GM21786 (cell line): ENCODE results near the gene MYH14.

Source experiments
- ATAC-seq: cut with Tn5 transposase; IDR thresholded peaks from one replicate; pipeline ENCODE4 v1.9.1; 2021; ENCODE audit not compliant: unreplicated experiment

The MYH14 gene

DNA sequence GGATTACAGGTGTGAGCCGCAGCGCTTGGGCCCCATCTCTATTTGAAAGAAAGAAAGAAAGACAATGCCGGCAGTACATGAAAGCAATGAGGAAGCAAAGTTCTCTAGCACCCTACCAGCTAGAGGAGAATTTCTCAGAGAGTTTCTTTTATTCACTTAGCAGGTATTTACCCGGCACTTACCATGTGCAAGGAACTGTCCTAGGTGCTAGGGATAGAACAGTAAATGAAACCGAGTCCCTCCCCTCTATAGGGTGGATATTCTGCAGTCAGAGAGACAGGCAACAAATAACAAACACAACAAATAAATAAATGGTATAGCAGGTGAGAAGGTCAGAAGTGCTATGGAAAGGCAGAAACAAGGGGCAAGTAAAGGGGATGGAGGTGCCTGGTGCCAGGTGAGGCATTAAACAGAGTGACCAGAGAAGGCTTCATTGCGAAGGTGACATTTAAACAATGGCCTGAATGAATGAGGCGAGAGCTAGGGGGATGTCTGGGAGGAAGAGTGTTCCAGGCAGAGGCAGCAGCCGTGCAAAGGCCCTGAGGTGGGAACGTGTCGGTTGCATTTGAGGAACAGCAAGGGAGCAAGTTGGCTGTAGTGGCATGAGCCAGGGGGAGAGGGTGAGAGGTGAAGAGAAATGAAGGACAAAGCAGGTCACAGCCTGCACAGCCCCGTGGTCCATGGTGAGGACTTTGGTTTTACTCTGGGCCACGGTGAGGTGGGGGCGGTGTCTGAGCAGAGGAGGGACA, 10.8 kb upstream of the MYH14 start:
- ATAC-seq: no peak

DNA sequence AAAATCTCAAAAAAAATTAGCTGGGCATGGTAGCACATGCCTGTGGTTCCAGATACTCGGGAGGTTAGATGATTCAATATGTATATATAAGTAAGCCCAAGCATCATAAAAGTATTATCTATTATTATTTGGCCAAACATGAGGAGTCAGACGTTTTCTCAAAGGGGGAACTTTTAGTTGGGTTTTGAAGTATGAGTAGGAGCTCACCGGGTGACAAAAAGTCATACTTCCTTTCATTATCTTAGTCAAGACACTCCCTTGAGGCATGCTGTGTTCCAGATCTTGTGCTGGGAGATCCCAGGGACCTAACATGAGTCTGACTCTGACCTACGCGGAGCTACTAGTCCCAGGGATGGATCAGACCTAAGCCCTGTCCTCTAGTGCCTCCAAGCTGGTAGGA, 8.2 kb upstream of the MYH14 start:
- no peak for ATAC-seq

DNA sequence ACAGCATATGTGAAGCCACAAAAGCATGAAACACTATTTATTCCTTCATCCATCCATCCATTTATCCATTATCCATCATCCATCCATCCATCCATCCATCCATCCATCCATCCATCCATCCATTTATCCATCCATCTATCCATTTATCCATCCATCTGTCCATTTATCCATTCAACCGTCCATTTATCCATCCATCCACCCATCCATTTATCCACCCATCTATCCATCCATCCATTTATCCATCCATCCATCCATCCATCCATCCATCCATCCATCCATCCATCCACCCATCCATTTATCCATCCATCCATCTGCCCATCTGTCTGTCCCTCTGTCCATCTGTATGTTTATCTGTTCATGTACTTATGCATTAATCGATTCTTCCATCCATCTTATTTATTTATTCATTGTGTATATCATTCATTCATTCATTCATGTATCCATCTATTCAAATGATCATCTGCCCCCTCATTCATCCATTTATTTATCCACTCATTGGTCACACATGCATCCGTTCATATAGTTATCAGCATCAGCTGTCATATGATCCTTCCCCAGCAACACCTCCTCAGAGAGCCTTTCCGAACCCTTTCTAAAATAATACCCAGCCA, 7.0 kb upstream of the MYH14 start:
- no peak for ATAC-seq

DNA sequence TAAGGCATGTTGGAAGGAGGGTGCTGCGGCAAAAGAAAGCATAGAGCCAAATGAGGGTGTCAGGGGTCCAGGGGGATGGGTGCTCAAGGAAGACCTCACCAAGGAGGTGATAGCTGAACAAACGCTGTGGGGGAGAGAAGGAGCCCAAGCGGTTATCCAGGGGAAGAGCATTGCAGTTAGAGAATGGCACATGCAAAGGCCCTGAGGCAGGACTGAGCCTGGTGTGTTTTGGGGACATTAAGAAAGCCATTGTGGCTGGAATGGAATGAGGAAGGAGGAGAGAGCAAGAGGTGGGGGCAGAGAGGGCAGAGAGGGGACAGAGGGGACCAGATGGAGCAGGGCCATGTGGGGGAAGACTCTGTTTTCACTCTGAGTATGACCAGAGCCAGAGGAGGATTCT, 6.1 kb upstream of the MYH14 start:
- ATAC-seq: no peak

DNA sequence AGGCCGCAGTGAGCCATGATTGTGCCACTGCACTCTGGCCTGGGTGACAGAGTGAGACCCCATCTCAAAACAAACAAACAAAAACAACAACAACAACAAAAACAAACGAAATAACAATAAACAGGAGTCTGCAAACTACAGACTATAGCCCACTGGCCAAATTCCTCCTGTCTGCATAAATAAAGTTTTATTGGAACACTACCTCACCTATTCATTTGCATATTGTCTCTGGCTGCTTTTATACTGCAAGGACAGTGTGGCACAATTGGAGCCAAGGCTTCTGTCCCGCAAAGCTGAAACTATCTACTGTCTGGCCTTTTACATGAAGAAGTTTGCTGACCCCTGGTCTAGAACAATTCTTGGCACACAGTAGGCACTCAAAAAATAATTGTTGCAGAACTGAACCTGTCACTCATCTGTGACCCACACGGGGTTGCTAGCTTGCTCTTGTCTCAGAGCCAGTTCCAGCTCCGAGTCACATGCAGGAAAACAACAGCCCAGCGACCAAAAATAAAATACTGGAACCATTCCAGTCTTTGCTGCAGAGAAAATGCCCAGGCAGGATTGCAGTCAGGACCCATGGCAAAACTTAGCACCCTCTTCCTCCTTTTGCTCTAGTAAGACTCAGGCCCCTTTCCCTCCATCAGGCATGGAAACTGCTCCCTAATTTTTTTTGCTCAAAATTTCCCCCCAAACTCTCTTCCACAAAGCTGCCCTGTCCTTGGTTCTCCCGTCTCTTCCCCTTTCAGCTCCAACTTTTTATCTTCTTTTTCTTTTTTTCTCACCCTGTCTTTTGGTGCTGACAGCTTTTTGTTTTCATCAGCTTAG, 4.8 kb upstream of the MYH14 start:
- ATAC-seq: no peak

DNA sequence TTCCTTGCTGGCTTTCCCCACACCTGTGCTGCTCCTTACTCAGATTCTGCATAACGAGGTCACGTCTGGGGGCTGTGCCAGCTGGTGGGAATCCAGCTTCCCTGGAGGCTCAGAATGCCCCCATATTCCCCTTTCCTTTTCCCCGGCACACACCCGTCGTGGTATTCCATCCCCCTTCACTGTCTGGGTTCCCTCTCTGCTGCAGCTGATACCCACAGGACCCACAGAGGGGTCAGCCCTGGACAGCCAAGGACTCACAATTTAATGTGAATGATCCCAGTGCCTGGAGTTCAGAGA, 4.2 kb upstream of the MYH14 start:
- no peak for ATAC-seq

DNA sequence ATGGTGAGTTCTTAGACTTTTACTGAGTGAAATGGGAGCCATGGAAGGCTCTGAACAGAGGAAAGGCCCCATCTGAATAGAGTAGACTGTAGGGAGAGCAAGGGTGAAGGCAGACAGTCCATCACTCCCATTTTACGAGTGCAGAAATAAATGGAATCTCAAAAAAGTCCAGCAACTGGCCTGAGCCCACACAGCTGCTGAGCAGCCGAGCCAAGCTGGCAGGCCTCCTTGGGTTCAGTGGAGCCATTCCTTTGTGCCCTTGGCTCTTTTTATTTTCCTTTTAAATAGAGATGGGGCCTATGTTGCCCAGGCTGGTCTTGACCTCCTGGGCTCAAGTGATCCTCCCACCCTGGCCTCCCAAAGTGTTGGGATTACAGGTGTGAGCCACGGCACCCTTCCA, 1.0 kb upstream of the MYH14 start:
- no peak for ATAC-seq

DNA sequence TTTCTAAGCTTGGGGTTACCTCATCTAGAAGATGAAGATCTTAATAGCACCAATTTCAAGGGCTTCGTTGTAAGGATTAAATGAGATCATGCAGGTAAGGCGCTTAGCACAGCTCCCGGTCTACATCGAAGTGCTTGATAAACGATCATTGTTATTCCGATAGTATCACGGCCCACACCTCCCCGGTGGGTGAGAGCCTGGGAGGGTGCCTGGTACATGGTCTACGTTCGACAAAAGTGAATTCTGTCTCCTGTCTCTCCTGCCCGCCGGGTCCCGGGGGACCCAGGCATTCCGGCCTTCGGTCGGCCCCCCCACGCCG, 501 bp upstream of the MYH14 start:
- ATAC-seq: no peak

DNA sequence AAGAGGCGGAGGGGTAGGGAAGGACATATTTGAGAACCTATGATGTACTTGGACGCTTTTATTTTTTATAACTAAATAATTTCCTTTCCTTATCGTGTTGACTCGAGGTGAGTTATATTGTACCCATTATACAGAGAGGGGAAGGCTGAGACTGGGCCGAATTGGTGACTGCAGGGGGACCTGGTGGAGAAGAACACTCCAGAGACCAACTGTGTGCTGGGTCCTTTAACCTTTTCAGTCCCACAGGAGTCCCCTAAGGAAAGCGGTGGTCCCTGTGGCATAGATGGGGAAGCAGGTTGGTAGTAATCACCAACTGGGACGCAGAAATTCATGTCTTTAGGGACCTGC, 633 bp downstream of the MYH14 start:
- no peak for ATAC-seq

DNA sequence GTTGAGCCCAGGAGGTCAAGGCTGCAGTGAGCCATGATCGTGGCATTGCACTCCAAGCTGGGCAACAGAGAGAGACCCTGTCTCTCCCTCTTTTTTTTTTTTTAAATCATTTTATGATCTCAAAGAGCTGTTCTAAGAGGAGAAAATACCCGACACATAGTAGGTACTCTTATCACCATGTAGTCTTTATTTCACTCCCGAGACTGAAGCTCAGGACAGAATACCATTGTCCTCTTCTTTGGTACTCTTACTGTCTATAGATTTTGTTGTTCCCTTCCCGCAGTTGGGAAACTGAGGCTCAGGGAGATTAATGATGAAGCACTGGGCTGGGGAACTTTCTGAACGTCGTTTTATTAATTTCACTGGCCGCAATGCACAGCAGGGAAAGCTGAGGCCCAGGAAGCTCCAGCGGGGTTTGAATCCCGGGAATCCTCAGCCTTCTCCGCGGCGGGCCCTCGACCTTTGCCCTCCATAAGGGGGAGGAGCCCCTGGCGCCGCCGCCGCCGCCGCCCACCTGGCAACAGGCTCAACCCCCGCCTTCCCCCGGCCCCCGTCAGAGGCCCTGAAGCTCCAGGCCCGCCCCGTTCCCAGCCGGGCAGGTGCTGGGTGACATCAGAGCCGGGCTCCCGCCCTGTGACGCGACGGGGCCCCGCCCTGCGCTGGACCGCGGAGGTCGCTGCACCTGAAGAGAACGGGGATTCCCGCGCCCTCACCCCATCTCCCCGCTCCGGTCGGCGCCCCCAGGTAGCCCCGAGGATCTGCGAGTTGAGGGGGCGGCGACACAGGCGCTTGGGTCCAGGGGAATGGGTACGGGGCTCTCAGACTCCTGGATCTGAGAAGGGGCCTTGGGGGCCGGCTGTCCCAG, 1.6 kb downstream of the MYH14 start:
- ATAC-seq: no peak

DNA sequence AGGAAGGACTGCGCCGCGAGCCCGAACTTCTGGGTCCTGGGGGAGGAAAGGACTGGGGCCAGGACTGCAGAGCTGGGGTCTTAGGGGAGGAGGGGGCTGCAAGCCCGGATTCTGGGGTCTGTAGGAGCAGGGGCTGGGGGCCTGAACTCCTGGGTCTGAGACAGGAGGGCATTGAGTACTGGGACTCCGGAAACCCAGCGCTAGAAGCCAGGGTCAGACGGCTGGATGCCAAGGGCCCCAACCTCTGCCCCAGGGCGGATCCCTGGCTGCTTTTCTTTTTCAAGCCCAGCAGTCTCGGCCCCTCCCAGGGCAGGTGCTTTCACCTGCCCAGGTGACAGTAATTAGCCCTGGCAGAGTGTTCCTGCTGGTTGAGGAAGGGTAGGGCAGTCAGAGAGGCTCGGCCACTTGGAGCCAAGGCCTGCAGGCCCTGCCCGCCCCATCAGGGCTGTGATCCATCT, 2.3 kb downstream of the MYH14 start:
- ATAC-seq: no peak

DNA sequence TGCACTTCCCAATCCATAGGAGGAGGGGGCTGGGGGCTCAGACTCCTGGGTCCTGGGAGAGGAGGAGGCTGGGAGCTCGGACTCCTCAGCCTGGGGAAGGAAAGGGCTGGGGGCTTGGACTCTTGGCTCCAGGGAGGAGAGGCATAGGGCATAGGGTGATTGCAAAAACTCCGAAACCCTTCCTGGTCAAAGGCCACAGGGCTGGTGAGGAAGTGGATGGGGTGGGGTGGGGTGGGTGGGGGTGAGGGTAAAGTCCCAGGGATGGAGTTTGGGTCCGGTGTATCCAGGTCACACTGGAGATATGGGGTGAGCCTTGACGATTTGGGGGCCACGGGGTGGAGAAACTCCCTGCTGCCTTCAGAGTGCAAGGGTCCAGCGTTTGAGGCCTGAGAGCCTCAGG, 2.8 kb downstream of the MYH14 start:
- no peak for ATAC-seq

DNA sequence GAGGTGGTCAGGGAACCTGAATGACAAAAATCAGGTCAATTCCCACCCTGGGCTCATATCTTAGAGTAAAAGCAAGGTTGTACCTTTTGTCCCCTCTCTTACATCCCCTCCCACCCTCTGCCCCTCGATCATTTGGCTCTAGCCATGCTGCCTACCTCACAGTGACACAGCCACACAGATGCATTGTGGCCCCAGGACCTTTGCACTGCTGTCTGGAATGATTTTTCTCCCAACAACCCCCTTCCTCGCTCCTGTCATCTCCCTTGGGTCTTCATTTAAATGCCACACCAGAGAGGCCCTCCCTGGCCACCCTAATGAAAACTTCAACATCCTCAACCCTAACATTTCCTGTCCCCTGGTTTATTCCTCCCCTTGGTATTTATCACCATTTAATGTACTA, 4.3 kb downstream of the MYH14 start:
- ATAC-seq: no peak

DNA sequence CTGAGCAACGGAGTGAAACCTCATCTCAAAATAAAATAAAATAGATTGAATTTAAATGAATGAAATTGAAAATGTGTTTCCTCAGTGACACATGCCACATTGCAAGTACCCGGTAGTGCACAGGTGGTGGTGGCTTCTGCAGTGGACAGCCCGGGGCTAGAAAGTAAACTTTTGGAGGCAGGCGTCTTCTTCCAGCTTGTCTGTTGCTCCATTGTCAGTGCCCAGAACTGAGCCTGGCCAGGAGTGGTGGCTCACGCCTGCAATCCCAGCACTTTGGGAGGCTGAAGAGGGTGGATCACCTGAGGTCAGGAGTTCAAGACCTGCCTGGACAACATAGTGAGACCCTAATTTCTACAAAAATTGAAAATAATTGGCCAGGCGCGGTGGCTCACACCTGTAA, 5.7 kb downstream of the MYH14 start:
- ATAC-seq: no peak

DNA sequence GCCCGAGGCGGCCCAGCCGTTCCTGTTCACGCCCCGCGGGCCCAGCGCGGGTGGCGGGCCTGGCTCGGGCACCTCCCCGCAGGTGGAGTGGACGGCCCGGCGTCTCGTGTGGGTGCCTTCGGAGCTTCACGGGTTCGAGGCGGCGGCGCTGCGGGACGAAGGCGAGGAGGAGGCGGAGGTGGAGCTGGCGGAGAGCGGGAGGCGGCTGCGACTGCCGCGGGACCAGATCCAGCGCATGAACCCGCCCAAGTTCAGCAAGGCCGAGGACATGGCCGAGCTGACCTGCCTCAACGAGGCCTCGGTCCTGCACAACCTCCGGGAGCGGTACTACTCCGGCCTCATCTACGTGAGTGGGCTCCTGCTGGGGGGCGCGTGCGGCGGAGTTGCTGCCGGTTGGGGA, 7.0 kb downstream of the MYH14 start:
- ATAC-seq: no peak

DNA sequence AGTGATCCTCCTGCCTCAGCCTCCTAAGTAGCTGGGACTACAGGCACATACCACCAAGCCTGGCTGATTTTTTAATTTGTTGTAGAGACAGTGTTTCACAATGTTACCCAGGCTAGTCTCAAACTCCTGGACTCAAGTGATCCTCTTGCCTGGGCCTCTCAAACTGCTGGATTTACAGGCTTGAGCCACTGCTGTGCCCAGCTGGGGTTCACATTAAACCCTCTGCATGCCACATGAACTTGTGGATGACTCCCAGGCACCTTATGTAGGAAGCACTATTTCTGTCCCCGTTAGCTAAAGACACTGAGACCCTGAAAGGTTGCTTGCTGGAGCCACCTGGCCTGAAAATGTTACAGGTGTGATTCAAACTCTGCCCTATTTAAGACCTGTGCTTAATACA, 10.5 kb downstream of the MYH14 start:
- no peak for ATAC-seq

DNA sequence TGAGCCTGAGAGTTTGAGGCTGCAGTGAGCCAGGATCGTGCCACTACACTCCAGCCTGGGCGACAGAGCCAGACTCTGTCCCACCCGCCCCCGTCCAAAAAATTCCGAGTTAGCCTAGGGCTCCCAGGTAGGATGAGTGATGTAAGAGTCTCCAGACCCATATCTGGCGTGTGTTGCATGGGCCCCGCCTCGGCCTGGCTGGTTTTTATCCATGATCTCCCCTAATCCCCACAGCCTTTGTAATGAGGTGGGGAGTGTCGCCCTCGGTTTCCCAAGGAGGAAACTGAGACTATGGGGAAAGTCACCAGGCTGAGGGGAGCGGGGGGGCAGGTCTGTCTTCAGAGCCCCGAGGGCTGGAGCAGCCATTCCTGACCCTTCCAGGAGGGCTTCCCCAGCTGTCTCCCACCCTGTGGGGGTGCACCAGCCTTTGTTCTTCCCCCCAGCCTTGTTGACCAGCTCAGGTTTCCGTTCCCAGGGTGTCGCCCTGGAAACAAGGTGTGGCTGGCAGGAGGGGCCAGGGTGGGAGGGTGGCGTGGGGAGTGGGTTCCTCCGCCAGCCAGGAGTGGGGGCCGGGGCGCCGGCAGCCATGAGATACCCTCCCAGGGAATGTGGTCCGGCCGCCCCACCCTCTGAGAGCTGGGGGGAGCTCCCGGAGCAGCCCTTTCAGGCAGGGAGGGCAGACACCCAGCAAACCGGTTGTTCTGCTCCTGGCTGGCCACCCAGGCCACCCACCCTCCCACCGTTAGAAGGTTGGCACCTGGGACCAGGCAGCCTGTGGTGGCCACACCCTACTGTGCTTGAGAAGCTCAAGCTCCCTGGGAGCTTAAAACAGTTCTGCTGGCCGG, 11.5 kb downstream of the MYH14 start:
- ATAC-seq: no peak

DNA sequence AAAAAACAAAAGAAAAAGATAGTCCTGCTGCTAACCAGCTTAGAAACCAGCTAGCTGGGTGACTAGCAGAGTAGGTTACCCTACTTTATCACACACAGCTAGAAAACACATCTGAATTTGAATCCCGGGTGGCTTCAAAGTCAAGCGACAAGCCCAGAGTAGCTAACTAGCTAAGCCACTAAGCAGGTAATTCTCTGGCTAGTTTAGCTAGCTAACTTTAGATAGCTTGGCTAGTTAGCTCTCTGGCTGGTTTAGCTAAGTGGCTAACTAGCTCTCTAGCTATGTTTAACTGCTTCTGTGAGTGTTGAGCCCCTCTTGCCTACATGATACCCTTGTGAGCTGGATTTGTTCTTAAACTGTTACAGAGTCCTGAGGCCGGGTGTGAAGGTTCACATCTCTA, 12.4 kb downstream of the MYH14 start:
- no peak for ATAC-seq

DNA sequence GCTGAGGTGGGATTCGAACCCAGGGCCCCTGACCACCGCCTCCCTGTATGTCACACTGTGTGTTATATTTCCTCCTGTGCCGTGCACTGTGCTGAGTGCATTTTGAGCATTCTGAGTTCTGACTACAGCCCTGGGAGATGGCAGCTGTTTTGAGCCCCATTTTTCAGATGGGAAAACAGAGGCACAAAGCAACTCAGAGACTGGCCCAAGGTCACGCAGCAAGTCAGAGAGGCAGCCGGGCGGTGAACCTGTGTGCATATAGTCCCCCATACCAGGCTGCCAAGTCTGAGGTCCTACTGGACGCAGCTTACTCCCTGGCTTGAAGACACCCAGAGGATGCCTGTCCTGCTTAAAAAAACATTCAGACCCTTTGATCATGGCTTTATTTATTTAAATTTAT, 17.7 kb downstream of the MYH14 start:
- ATAC-seq: no peak

DNA sequence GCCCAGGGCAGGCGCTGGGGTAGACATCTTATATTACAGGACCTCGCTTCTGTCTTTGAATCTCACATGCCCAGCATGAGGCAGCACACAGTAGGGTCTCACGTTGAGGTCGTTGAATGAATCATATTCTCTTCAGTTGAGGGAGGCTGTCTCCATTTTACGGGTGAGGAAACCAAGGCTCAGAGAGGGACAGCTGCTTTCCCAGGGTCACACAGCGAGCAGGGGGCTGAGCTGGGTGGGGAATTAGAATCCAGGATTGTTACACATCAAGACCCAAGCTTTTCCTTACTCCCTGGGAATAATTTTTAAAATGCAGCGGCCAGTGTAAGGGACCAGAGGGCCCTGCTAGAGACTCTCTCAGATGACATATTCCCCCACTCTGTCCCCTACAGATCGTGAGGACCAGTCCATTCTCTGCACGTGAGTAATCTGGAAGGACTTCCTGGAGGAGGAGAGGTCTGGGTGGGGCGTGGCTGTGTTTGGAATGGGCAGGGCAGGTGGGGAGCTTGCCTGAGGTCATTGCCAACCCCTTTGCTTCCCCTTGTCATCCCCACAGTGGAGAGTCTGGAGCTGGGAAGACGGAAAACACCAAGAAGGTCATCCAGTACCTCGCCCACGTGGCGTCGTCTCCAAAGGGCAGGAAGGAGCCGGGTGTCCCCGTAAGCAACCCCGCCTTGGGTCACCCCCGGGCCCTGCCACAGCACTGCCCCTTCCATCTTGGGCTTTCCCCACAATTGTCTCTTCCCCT, 19.4 kb downstream of the MYH14 start:
- no peak for ATAC-seq
